Lung (tissue), 12 donors: ENCODE measurements around the gene C3orf52. TPM values are rescaled to one million over a fixed set of nuclear protein-coding genes. Genes with fewer than 3 reads are reported as not detected.

Experiments used
- ATAC-seq: fragments of 200-7000 bp; cut with Tn5 transposase; one replicate; pipeline ENCODE4 v1.9.1; 2020; ENCODE audit warnings: moderate number of reproducible peaks; ENCODE audit not compliant: insufficient read depth, low FRiP score
- DNase-seq, 3 donors: peaks; one replicate each; pipeline ENCODE4 v3.0.0-alpha.2; 2013 to 2017
- H3K27ac ChIP-seq, 2 donors: one replicate each; pipeline ENCODE4 v1.5.1; 2013; ENCODE audit warnings: mild to moderate bottlenecking in 2 of 2, moderate library complexity in 2 of 2, control low read depth in 1 of 2, inconsistent platforms in 1 of 2, low read depth in 1 of 2, low read length in 1 of 2
- H3K27me3 ChIP-seq, 3 donors: one replicate each; pipeline ENCODE4 v1.5.1; 2013; ENCODE audit warnings: low read length in 2 of 3; ENCODE audit not compliant: control insufficient read depth in 3 of 3, insufficient read depth in 3 of 3
- H3K36me3 ChIP-seq, 4 donors: one replicate each; pipeline ENCODE4 v1.5.1; 2013; ENCODE audit warnings: low read length in 4 of 4, mild to moderate bottlenecking in 1 of 4, moderate library complexity in 1 of 4; ENCODE audit not compliant: control insufficient read depth in 4 of 4, insufficient read depth in 4 of 4
- H3K4me1 ChIP-seq, 5 donors: one replicate each; pipeline ENCODE4 v1.5.1; 2013; ENCODE audit warnings: low read length in 5 of 5, mild to moderate bottlenecking in 2 of 5, moderate library complexity in 1 of 5; ENCODE audit not compliant: control insufficient read depth in 5 of 5, insufficient read depth in 5 of 5
- H3K4me3 ChIP-seq: one replicate; pipeline ENCODE4 v1.5.1; 2013; ENCODE audit warnings: mild to moderate bottlenecking, control low read depth, moderate library complexity
- H3K9ac ChIP-seq, 2 donors: one replicate each; pipeline ENCODE4 v1.5.1; 2013; ENCODE audit warnings: low read length in 2 of 2, control low read depth in 1 of 2; ENCODE audit not compliant: insufficient read depth in 1 of 2
- H3K9me3 ChIP-seq, 4 donors: one replicate each; pipeline ENCODE4 v1.5.1; 2013; ENCODE audit warnings: low read length in 3 of 4, mild to moderate bottlenecking in 1 of 4, moderate library complexity in 1 of 4; ENCODE audit not compliant: control insufficient read depth in 4 of 4, insufficient read depth in 3 of 4
- CTCF ChIP-seq: IDR thresholded peaks from 2 replicates; pipeline ENCODE4 v1.5.1; 2012; ENCODE audit warnings: mild to moderate bottlenecking; ENCODE audit errors: control extremely low read depth, extremely low read depth
- WGBS, 2 donors: extraction: QIAGEN DNeasy Blood & Tissue Kit; methylation state at CpG; one replicate each; pipeline ENCODE4 v1.1.7; 2013; 5-methylcytosine and 5-hydroxymethylcytosine counted together
- polyA plus RNA-seq, 2 donors: library from polyadenylated mRNA; stranded (reverse); fragments of 200-250 nt; gene quantifications; one replicate each; pipeline ENCODE4 v1.2.1, GENCODE V29; 2013
- total RNA-seq, 2 donors: library from RNA; depleted of rRNA in 1 of 2; stranded (reverse); fragments of >200 nt in 1 of 2; gene quantifications; one replicate each; pipeline ENCODE4 v1.2.1, GENCODE V29; 2014 to 2021
- donor health status: control.
- donor health status: control.
- donor health status: Bipolar disorder and iron deficiency.
- donor health status: healthy.
- donor health status: DM: yes; HTN: yes; CAD: no.

Gene C3orf52
- total and polyA plus RNA-seq, 4 donors: 6.5 to 22.4 (median 14.5) TPM

- WGBS, 2 donors: 71 to 74% methylated on average over 4 of the region's 4 CpGs
- Histone ChIP-seq H3K27ac (no peak overlapping the region), H3K27me3 (peaks cover 0 to 6% (median 0%) of the 10 kb centered on the region in 3 donors), H3K36me3 (peaks cover 0 to 1% (median 0%) of the 10 kb centered on the region in 4 donors), H3K4me1 (peaks cover 0 to 32% (median 13%) of the 10 kb centered on the region in 5 donors), H3K9ac (no peak overlapping the region), H3K4me3 (no peak overlapping the region), H3K9me3 (no peaks in the 10 kb centered on the region)
- no peak for ATAC-seq
- TF ChIP-seq CTCF: no peak
- no peak for DNase-seq
Measured at GRCh38 chr3:112088944-112089343, 2.8 kb downstream of the C3orf52 start.

GRCh38 chr3:112089956-112090886 lies 4.0 kb downstream of the C3orf52 start:
- peak overlapping the region in 1 of 2 donors; percentile 39 for H3K9ac ChIP-seq
- H3K27ac ChIP-seq: no peak overlapping the region
- H3K36me3 ChIP-seq: peaks cover 0 to 9% (median 0%) of the 10 kb centered on the region in 4 donors
- no peaks in the 10 kb centered on the region for H3K9me3 ChIP-seq
- H3K4me3 ChIP-seq: no peak overlapping the region
- 63 to 75% methylated on average over 9 of the region's 9 CpGs for WGBS, 2 donors
- no peak for TF ChIP-seq CTCF
- peaks cover 0 to 32% (median 13%) of the 10 kb centered on the region in 5 donors for H3K4me1 ChIP-seq
- H3K27me3 ChIP-seq: peaks cover 0 to 3% (median 0%) of the 10 kb centered on the region in 3 donors
- DNase-seq: no peak
- ATAC-seq: no peak

GRCh38 chr3:112090887-112091586 lies 4.8 kb downstream of the C3orf52 start:
- Histone ChIP-seq H3K4me1 (peaks cover 0 to 26% (median 8%) of the 10 kb centered on the region in 5 donors), H3K4me3 (no peak overlapping the region), H3K36me3 (peaks cover 0 to 12% (median 0%) of the 10 kb centered on the region in 4 donors), H3K9me3 (no peaks in the 10 kb centered on the region), H3K27me3 (no peaks in the 10 kb centered on the region), H3K9ac (peak overlapping the region in 1 of 2 donors; percentile 39), H3K27ac (no peak overlapping the region)
- WGBS, 2 donors: 72 to 80% methylated on average over 6 of the region's 6 CpGs
- DNase-seq: no peak
- no peak for TF ChIP-seq CTCF
- ATAC-seq: no peak
